Small intestine (tissue), 7 donors: ENCODE data around the gene IL17B. TPM values are rescaled to one million over a fixed set of nuclear protein-coding genes. Genes with fewer than 3 reads are reported as not detected.
A peak's percentile ranks its signal among the peaks of the same experiment; 100 is the strongest.

ENCODE experiments used
- DNase-seq, 2 donors: peaks; one replicate each; pipeline versions ENCODE4 v3.0.0 to v3.0.0-alpha.2; 2013
- FAIRE-seq: peaks from 2 replicates; lab custom pipeline; 2012; peaks lifted over from hg19 to GRCh38; lab: Jason Lieb, UNC
- H3K27ac ChIP-seq, 3 donors: one replicate each; pipeline ENCODE4 v1.5.1; 2013; ENCODE audit warnings: low read length in 2 of 3, mild to moderate bottlenecking in 2 of 3, control low read depth in 1 of 3, inconsistent platforms in 1 of 3, low read depth in 1 of 3, moderate library complexity in 1 of 3
- H3K27me3 ChIP-seq, 3 donors: one replicate each; pipeline ENCODE4 v1.6.1; 2013; ENCODE audit warnings: low read length in 3 of 3, inconsistent platforms in 1 of 3; ENCODE audit not compliant: control insufficient read depth in 3 of 3, insufficient read depth in 3 of 3
- H3K36me3 ChIP-seq, 3 donors: one replicate each; pipeline ENCODE4 v1.6.1; 2013; ENCODE audit warnings: low read length in 3 of 3, inconsistent platforms in 1 of 3, low read depth in 1 of 3, mild to moderate bottlenecking in 1 of 3, moderate library complexity in 1 of 3; ENCODE audit not compliant: control insufficient read depth in 3 of 3, insufficient read depth in 2 of 3
- H3K4me1 ChIP-seq, 3 donors: one replicate each; pipeline ENCODE4 v1.6.1; 2013; ENCODE audit warnings: low read length in 2 of 3, inconsistent platforms in 1 of 3, low read depth in 1 of 3, mild to moderate bottlenecking in 1 of 3, moderate library complexity in 1 of 3; ENCODE audit not compliant: control insufficient read depth in 3 of 3, insufficient read depth in 2 of 3
- H3K4me3 ChIP-seq, 3 donors: one replicate each; pipeline ENCODE4 v1.5.1; 2013; ENCODE audit warnings: low read length in 3 of 3, control low read depth in 1 of 3, inconsistent platforms in 1 of 3, low read depth in 1 of 3, mild to moderate bottlenecking in 1 of 3, moderate library complexity in 1 of 3
- H3K9me3 ChIP-seq, 2 donors: one replicate each; pipeline ENCODE4 v1.6.1; 2013; ENCODE audit warnings: low read depth in 1 of 2, low read length in 1 of 2; ENCODE audit not compliant: control insufficient read depth in 2 of 2, insufficient read depth in 1 of 2
- WGBS, 3 donors: extraction: QIAGEN DNeasy Blood & Tissue Kit; methylation state at CpG; one replicate each; pipeline ENCODE4 v1.1.7; 2013; 5-methylcytosine and 5-hydroxymethylcytosine counted together
- polyA plus RNA-seq, 4 donors: library from polyadenylated mRNA; stranded (reverse) in 3 of 4; unstranded in 1 of 4; fragments of 200-250 nt in 3 of 4; fragments of 120-200 nt in 1 of 4; gene quantifications; one replicate each; pipeline versions ENCODE4 v1.2.1 to v1.2.3, GENCODE V29; 2013
- donor health status: healthy with polysubstance abuse.
- donor health status: control.
- donor health status: control.
- donor health status: Bipolar disorder and iron deficiency.
- donor health status: healthy.

The IL17B gene
- polyA plus RNA-seq, 4 donors, result 0.98 to 2.1 TPM; not detected in 2

DNA sequence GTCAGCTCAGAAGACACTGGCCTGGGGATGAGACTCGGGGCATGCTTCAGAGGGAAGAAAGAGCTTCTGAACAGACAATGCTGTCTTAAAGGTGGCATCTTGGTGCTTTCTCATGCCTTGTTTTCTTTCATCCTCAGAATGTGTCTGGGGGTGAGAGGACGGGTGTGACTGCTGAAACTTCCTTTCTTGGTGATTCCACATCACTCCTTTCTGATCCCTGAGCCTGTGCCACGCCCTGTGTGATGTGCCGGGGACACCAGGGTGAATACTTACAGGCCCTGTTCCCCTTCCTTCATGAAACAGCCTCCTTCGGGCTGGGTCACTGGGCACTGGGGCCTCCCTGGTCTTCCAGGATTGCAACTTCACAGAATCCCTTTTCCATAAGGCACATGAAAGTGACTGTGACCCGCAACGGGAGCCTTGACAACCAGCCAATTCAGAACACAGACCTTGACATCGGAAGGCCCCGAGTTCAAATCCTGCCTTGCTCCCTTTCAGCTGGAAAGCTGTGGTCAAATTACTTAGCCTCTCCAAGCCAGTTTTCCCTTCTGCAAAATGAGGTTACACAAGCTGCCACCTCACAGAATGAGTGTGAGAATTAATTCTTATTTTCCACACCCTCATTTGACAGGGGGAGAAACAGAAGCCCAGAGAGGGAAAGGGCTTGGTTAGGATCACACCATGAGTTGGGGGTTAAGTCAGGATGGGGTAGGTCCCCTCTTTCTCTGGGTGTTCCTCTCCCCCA is 44.1 kb upstream of the IL17B start:
- Histone ChIP-seq H3K4me3 (no peak overlapping the region), H3K36me3 (peaks cover 0 to 81% (median 0%) of the 10 kb centered on the region in 3 donors)

GRCh38 chr5:149422366-149423048 is 43.4 kb upstream of the IL17B start:
- peak in 1 of 2 donors; percentile 67 for DNase-seq
- WGBS, 3 donors, result 38 to 77% (median 67%) methylated on average over 19 of the region's 19 CpGs
- Histone ChIP-seq H3K9me3 (no peaks in the 10 kb centered on the region), H3K4me1 (peaks cover 0 to 52% (median 3%) of the 10 kb centered on the region in 3 donors), H3K27ac (peak overlapping the region in 2 of 3 donors; percentile 76 to 88), H3K27me3 (no peaks in the 10 kb centered on the region), H3K4me3 (no peak overlapping the region), H3K36me3 (peaks cover 0 to 80% (median 0%) of the 10 kb centered on the region in 3 donors)
- FAIRE-seq, result no peak

More for the DNA sequence above, 44.1 kb upstream of the IL17B start:
- no peak for DNase-seq
- no peaks in the 10 kb centered on the region for H3K9me3 ChIP-seq
- 50 to 56% (median 54%) methylated on average over 9 of the region's 9 CpGs for WGBS, 3 donors
- FAIRE-seq, result no peak
- peak overlapping the region in 2 of 3 donors; percentile 76 to 88 for H3K27ac ChIP-seq
- H3K4me1 ChIP-seq, result peaks cover 0 to 47% (median 3%) of the 10 kb centered on the region in 3 donors
- H3K27me3 ChIP-seq, result no peaks in the 10 kb centered on the region

GRCh38 chr5:149421834-149422233 is 42.7 kb upstream of the IL17B start:
- no peak for DNase-seq
- H3K27me3 ChIP-seq, result no peaks in the 10 kb centered on the region
- H3K27ac ChIP-seq, result peak overlapping the region in 2 of 3 donors; percentile 70 to 82
- no peaks in the 10 kb centered on the region for H3K9me3 ChIP-seq
- no peak for FAIRE-seq
- H3K4me3 ChIP-seq, result no peak overlapping the region
- H3K36me3 ChIP-seq, result peaks cover 0 to 76% (median 0%) of the 10 kb centered on the region in 3 donors
- 73 to 89% (median 73%) methylated on average over 5 of the region's 5 CpGs for WGBS, 3 donors
- H3K4me1 ChIP-seq, result peaks cover 0 to 54% (median 3%) of the 10 kb centered on the region in 3 donors

DNA sequence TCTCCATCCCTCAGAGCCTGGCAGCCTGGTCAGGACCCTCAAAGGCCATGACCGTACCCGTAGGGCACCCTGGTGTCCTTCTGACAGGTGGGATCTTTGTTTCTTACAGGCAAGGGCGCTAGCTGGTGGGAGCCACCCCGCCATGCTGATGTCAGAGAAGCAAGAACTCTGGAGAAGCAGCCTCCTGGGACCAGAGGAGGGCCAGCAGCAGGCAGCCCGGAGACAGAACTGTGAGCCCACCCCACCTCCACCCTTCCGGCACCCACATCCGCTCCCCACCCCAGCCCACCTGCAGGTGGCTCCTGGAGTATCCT is 42.2 kb upstream of the IL17B start:
- H3K4me3 ChIP-seq, result no peak overlapping the region
- FAIRE-seq (no peak), DNase-seq (no peak)
- H3K9me3 ChIP-seq, result no peaks in the 10 kb centered on the region
- peaks cover 0 to 74% (median 0%) of the 10 kb centered on the region in 3 donors for H3K36me3 ChIP-seq
- H3K27ac ChIP-seq, result peak overlapping the region in 2 of 3 donors; percentile 70 to 82
- H3K4me1 ChIP-seq, result peaks cover 0 to 56% (median 3%) of the 10 kb centered on the region in 3 donors
- 64 to 92% (median 72%) methylated on average over 6 to 7 of the region's 7 CpGs for WGBS, 3 donors
- no peaks in the 10 kb centered on the region for H3K27me3 ChIP-seq

GRCh38 chr5:149420545-149421371 is 41.7 kb upstream of the IL17B start:
- no peak for FAIRE-seq
- H3K4me3 ChIP-seq, result no peak overlapping the region
- peak overlapping the region in 2 of 3 donors; percentile 70 to 82 for H3K27ac ChIP-seq
- peaks cover 0 to 70% (median 0%) of the 10 kb centered on the region in 3 donors for H3K36me3 ChIP-seq
- no peaks in the 10 kb centered on the region for H3K9me3 ChIP-seq
- WGBS, 3 donors, result 70 to 84% (median 76%) methylated on average over 18 of the region's 18 CpGs
- DNase-seq, result no peak
- H3K4me1 ChIP-seq, result peaks cover 0 to 56% (median 3%) of the 10 kb centered on the region in 3 donors
- H3K27me3 ChIP-seq, result no peaks in the 10 kb centered on the region

DNA sequence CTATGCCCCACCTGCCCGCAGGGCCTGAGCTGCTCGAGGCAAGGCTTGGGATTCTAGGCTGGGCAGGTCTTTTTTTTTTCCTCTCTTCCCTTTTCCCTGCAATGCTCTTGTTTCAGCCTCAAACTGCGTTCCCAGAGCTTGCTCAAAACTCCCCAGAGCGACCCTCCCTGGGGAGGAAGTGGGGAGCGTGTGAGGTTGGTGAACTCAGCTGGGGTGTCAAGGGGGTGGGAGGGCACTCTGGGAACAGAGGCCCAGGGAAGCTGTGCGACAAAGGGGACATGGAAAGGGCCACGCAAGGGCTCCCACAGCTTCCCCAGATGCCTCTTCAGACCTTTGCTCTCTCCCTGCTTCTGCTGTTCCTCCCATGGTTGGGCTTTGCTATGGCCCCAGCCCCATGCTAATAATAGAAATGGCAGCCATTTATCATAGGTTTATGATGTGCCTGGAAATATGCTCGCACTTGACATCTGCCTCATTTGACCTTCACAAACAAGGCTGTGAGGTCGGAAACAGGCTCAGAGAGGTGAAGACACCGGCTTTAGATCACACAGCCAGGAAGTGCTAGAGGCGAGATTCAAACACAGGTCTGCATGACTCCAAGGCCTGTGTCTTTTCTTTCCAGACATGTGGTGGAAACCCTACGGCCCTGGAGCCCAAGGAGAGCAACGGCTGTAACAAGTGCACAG is 40.9 kb upstream of the IL17B start:
- FAIRE-seq (no peak), DNase-seq (no peak)
- H3K4me3 ChIP-seq, result no peak overlapping the region
- H3K27me3 ChIP-seq, result no peaks in the 10 kb centered on the region
- WGBS, 3 donors, result 48 to 75% (median 62%) methylated on average over 13 of the region's 13 CpGs
- H3K9me3 ChIP-seq, result no peaks in the 10 kb centered on the region
- H3K4me1 ChIP-seq, result peaks cover 0 to 62% (median 3%) of the 10 kb centered on the region in 3 donors
- H3K27ac ChIP-seq, result peak overlapping the region in 2 of 3 donors; percentile 70 to 82
- H3K36me3 ChIP-seq, result peaks cover 0 to 69% (median 0%) of the 10 kb centered on the region in 3 donors

DNA sequence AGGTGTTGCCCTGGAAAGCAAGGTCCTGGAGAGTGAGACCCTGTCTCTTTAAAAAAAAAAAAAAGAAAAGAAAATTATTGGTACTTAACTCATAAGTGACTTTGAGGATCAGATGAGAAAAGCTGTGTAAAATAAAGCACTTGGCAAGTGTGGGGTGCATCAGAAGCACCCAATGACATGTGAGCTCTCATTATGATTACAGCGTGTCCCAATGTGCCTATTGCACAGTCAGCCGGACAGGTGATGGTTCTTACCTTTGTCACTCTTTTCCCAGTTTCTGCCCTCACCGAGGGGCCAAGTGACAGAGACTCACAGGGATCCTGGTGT is 40.4 kb upstream of the IL17B start:
- H3K27me3 ChIP-seq, result no peaks in the 10 kb centered on the region
- peak overlapping the region in 2 of 3 donors; percentile 72 to 82 for H3K27ac ChIP-seq
- 64 to 80% (median 74%) methylated on average over 3 of the region's 3 CpGs for WGBS, 3 donors
- DNase-seq (no peak), FAIRE-seq (no peak)
- H3K36me3 ChIP-seq, result peaks cover 0 to 69% (median 0%) of the 10 kb centered on the region in 3 donors
- peaks cover 0 to 63% (median 3%) of the 10 kb centered on the region in 3 donors for H3K4me1 ChIP-seq
- no peaks in the 10 kb centered on the region for H3K9me3 ChIP-seq
- no peak overlapping the region for H3K4me3 ChIP-seq
